GM12878 (cell line): ENCODE results near the gene ISG20L2. TPM values are rescaled to one million over a fixed set of nuclear protein-coding genes. Genes with fewer than 3 reads are reported as not detected.

ENCODE experiments used
- ATAC-seq: fragments of 200-7000 bp; cut with Tn5 transposase; 3 replicates; pipeline ENCODE4 v1.9.1; 2020; ENCODE audit warnings: mild to moderate bottlenecking, moderate library complexity
- BruUV-seq: library from RNA; stranded (reverse); fragments of 400-500 nt; replicated peaks from 2 replicates; lab custom pipeline; 2021; lab: Mats Ljungman, UMichigan
- CTCF ChIA-PET: fragments of 300-600 bp; sonication (Branson Sonifier 250); formaldehyde crosslinking; extraction: SDS; loops from one replicate; lab custom pipeline; 2021; ENCODE audit warnings: inconsistent platforms; lab: Yijun Ruan, JAX
- POLR2A ChIA-PET: fragments of 350-600 bp; formaldehyde crosslinking; extraction: SDS; loops from one replicate; lab custom pipeline; 2021; ENCODE audit warnings: inconsistent platforms; lab: Charles Lee
- RAD21 ChIA-PET: fragments of 300-600 bp; sonication (Branson Sonifier 250); formaldehyde crosslinking; loops from one replicate; lab custom pipeline; 2023; ENCODE audit warnings: antibody characterized with exemption; ENCODE audit not compliant: unreplicated experiment; lab: Charles Lee
- SMC1A ChIA-PET: fragments of 300-600 bp; sonication (Branson Sonifier 250); formaldehyde crosslinking; loops from one replicate; lab custom pipeline; 2023; ENCODE audit not compliant: unreplicated experiment, uncharacterized antibody; lab: Charles Lee
- DNase-seq: peaks from one replicate; pipeline ENCODE4 v3.0.0-alpha.2; 2011; ENCODE audit warnings: low read depth, low spot score
- FAIRE-seq: peaks from 3 replicates; lab custom pipeline; 2011; peaks lifted over from hg19 to GRCh38; lab: Jason Lieb, UNC
- H2AFZ ChIP-seq: 2 replicates; pipeline ENCODE4 v1.6.0; 2011; ENCODE audit warnings: low read depth, low read length, control low read depth; ENCODE audit not compliant: control insufficient read depth
- H3K27ac ChIP-seq: 2 replicates; pipeline ENCODE4 v1.5.1; 2011; ENCODE audit warnings: control low read depth; ENCODE audit not compliant: control insufficient read depth, insufficient read depth
- H3K27me3 ChIP-seq, 2 experiments: replicated peaks in 1 of 2; 2 replicates each; pipeline versions ENCODE4 v1.6.0 to v1.6.1; 2011; ENCODE audit warnings: low read length in 1 of 2; ENCODE audit not compliant: control insufficient read depth in 2 of 2, insufficient read depth in 2 of 2
- H3K36me3 ChIP-seq, 2 experiments: 2 replicates each; pipeline ENCODE4 v1.5.1; 2011; ENCODE audit warnings: low read length in 1 of 2; ENCODE audit not compliant: control insufficient read depth in 2 of 2, insufficient read depth in 2 of 2
- H3K4me1 ChIP-seq: 2 replicates; pipeline ENCODE4 v1.6.1; 2011; ENCODE audit warnings: mild to moderate bottlenecking, low read length, moderate library complexity, mixed read lengths; ENCODE audit not compliant: control insufficient read depth, insufficient read depth
- H3K4me2 ChIP-seq: 2 replicates; pipeline ENCODE4 v1.6.0; 2011; ENCODE audit warnings: control low read depth; ENCODE audit not compliant: control insufficient read depth, insufficient read depth
- H3K4me3 ChIP-seq: fragments of 200-600 bp; sonication (generic); 2 replicates; pipeline ENCODE4 v1.5.1; 2016
- H3K79me2 ChIP-seq: 2 replicates; pipeline ENCODE4 v1.6.0; 2011; ENCODE audit warnings: low read length; ENCODE audit not compliant: control insufficient read depth, insufficient read depth
- H3K9ac ChIP-seq: 2 replicates; pipeline ENCODE4 v1.8.0; 2011; ENCODE audit warnings: low read length, control low read depth, mixed read lengths; ENCODE audit not compliant: control insufficient read depth, insufficient read depth
- H3K9me3 ChIP-seq: replicated peaks from 3 replicates; pipeline ENCODE4 v1.5.1; 2011; ENCODE audit warnings: mild to moderate bottlenecking, low read length; ENCODE audit not compliant: control insufficient read depth, insufficient read depth
- H4K20me1 ChIP-seq: 2 replicates; pipeline ENCODE4 v1.6.0; 2011; ENCODE audit not compliant: control insufficient read depth, insufficient read depth
- ASH2L ChIP-seq: fragments of 300-600, 200-600 bp; sonication (generic); IDR thresholded peaks from 2 replicates; pipeline ENCODE4 v1.6.1; 2017; ENCODE audit warnings: low read depth, mild to moderate bottlenecking, borderline replicate concordance
- ATF3 ChIP-seq: IDR thresholded peaks from 2 replicates; pipeline ENCODE4 v1.6.1; 2011; ENCODE audit warnings: low read depth, mild to moderate bottlenecking, low read length, moderate library complexity, borderline replicate concordance; ENCODE audit errors: extremely low read depth
- CEBPZ ChIP-seq: fragments of 150-350 bp; IDR thresholded peaks from 2 replicates; pipeline ENCODE4 v1.6.1; 2016; ENCODE audit warnings: low read depth, low read length
- EGR1 ChIP-seq, 2 experiments: IDR thresholded peaks; 1 replicate in 1 of 2; 2 replicates in 1 of 2; pipeline ENCODE4 v1.6.1; 2011 to 2012; ENCODE audit warnings: low read depth in 2 of 2, low read length in 2 of 2, borderline replicate concordance in 1 of 2, mild to moderate bottlenecking in 1 of 2, moderate library complexity in 1 of 2
- IRF4 ChIP-seq: IDR thresholded peaks from 2 replicates; pipeline ENCODE4 v1.6.1; 2011; ENCODE audit warnings: low read depth, low read length
- IRF5 ChIP-seq: fragments of 450-650 bp; IDR thresholded peaks from 2 replicates; pipeline ENCODE4 v1.6.1; 2017; ENCODE audit warnings: borderline replicate concordance
- KDM1A ChIP-seq: fragments of 200-600 bp; sonication (generic); IDR thresholded peaks from 2 replicates; pipeline ENCODE4 v1.6.1; 2016; ENCODE audit warnings: borderline replicate concordance
- MXI1 ChIP-seq: fragments of 150-350 bp; IDR thresholded peaks from 2 replicates; pipeline ENCODE4 v1.6.1; 2011; ENCODE audit warnings: low read depth, mild to moderate bottlenecking, inconsistent platforms, low read length, improper control_type of control experiment
- NR2C1 ChIP-seq: fragments of 450-650 bp; IDR thresholded peaks from 2 replicates; pipeline ENCODE4 v1.6.1; 2017; ENCODE audit warnings: antibody characterized with exemption, mild to moderate bottlenecking, moderate library complexity
- POU2F2 ChIP-seq: IDR thresholded peaks from 3 replicates; pipeline ENCODE4 v1.6.1; 2011; ENCODE audit warnings: low read depth, mild to moderate bottlenecking, low read length, borderline replicate concordance
- RAD21 ChIP-seq: IDR thresholded peaks from 2 replicates; pipeline ENCODE4 v1.6.1; 2011; ENCODE audit warnings: mild to moderate bottlenecking, low read depth, low read length, moderate library complexity; ENCODE audit not compliant: insufficient read depth
- RB1 ChIP-seq: fragments of 450-650 bp; formaldehyde crosslinking; IDR thresholded peaks from 2 replicates; pipeline ENCODE4 v1.6.1; 2017; ENCODE audit warnings: mild to moderate bottlenecking, borderline replicate concordance
- RCOR1 ChIP-seq: conservative IDR thresholded peaks from 2 replicates; pipeline ENCODE4 v1.6.1; 2012; ENCODE audit warnings: low read depth, low read length, improper control_type of control experiment
- RELB ChIP-seq: fragments of 450-650 bp; IDR thresholded peaks from 2 replicates; pipeline ENCODE4 v1.6.1; 2017; ENCODE audit warnings: low read depth, mild to moderate bottlenecking, moderate library complexity
- SREBF2 ChIP-seq: IDR thresholded peaks from 2 replicates; pipeline ENCODE4 v1.6.1; 2012; ENCODE audit warnings: mild to moderate bottlenecking, low read length
- TAF1 ChIP-seq: IDR thresholded peaks from 2 replicates; pipeline ENCODE4 v1.6.1; 2011; ENCODE audit warnings: mild to moderate bottlenecking, low read depth, low read length, borderline replicate concordance
- TCF7 ChIP-seq: IDR thresholded peaks from 2 replicates; pipeline ENCODE4 v1.6.1; 2014; ENCODE audit warnings: antibody characterized with exemption, borderline replicate concordance
- ZZZ3 ChIP-seq: IDR thresholded peaks from 2 replicates; pipeline ENCODE4 v1.6.1; 2011; ENCODE audit warnings: low read depth; ENCODE audit not compliant: control insufficient read depth, insufficient read length
- WGBS: methylation state at CpG from one replicate; pipeline ENCODE4 v1.1.6; 2016; ENCODE audit warnings: low lambda C conversion rate; ENCODE audit not compliant: insufficient replicate concordance, insufficient coverage; ENCODE audit errors: missing lambda C conversion rate; 5-methylcytosine and 5-hydroxymethylcytosine counted together
- in situ Hi-C: fragments of 300-500 bp; cut with MboI; formaldehyde crosslinking; loops from 9 replicates; pipeline ENCODE4 v1.14.3; 2018; ENCODE audit warnings: mixed read lengths
- intact Hi-C: fragments of 100-400 bp; cut with micrococcal nuclease; formaldehyde crosslinking; loops from one replicate; pipeline ENCODE4 v1.14.2; 2022; ENCODE audit not compliant: unreplicated experiment
- polyA plus RNA-seq, 11 experiments: library from polyadenylated mRNA; depleted of rRNA in 4 of 11; unstranded in 6 of 11; stranded (reverse) in 5 of 11; fragments of >200 nt; fragmentation: Nextera tagmentation in 4 of 11; fragmentation: Illumina TruSeq in 1 of 11; extraction: Ambion mirVana in 4 of 11; extraction: Trizol in 1 of 11; gene quantifications; 1 replicate in 1 of 11; 2 replicates in 10 of 11; pipeline versions ENCODE4 v1.2.1 to v1.2.3, GENCODE V29; 2011 to 2016; ENCODE audit warnings: inconsistent platforms in 2 of 11, missing spikeins in 2 of 11, low read depth in 1 of 11
- total RNA-seq, 4 experiments: library from RNA; depleted of rRNA in 3 of 4; stranded (reverse); fragments of >200 nt in 3 of 4; fragmentation: Illumina TruSeq in 1 of 4; extraction: Trizol in 1 of 4; gene quantifications; 2 replicates each; pipeline versions ENCODE4 v1.2.1 to v1.2.3, GENCODE V29; 2013 to 2021

ISG20L2 gene
- total and polyA plus RNA-seq, 10 of the 15 experiments (the other 5 are each of a cell fraction or from before 2014, with no cell fraction given) = 16.4 to 111 (median 48.0) TPM

- H3K4me3 ChIP-seq = peak overlapping the region; percentile 68; the same call in 1 of the 2 replicates
- H2AFZ ChIP-seq = no peak overlapping the region
- H3K27me3 ChIP-seq = no peaks in the 10 kb centered on the region
- in situ Hi-C loops = no loop called here
- no peak for ATAC-seq
- no peak overlapping the region for H3K9ac ChIP-seq
- SMC1A ChIA-PET = interaction anchor here (3.5 kb wide), 1 partner anchor 20 kb away, joined by 20 read pairs; no protein-coding TSS in a partner anchor
- POLR2A ChIA-PET = interaction anchor here (0.8 kb wide), 1 partner anchor 18 kb away, joined by 6 read pairs; the partner anchor contains the start of genes ISG20L2 and METTL25B
- FAIRE-seq = no peak
- RAD21 ChIA-PET = interaction anchor here (1.0 kb wide), 1 partner anchor 19 kb away, joined by 3 read pairs; no protein-coding TSS in a partner anchor
- no peaks in the 10 kb centered on the region for H3K9me3 ChIP-seq
- H3K36me3 ChIP-seq = peaks cover 22 to 23% of the 10 kb centered on the region in 2 experiments
- H3K79me2 ChIP-seq = peaks cover 61% of the 10 kb centered on the region
- no TSS peak for BruUV-seq
- intact Hi-C loops = loop anchor here (10.0 kb wide), 1 partner anchor 241 kb away; the partner anchor contains the start of gene MEF2D
- no peaks in the 10 kb centered on the region for H4K20me1 ChIP-seq
- 58% methylated on average over 3 of the region's 3 CpGs for WGBS
- H3K4me1 ChIP-seq = peaks cover 20% of the 10 kb centered on the region
- H3K4me2 ChIP-seq = peak overlapping the region; percentile 55; the same call in 1 of the 2 replicates
- peak overlapping the region; percentile 10; the same call in 1 of the 2 replicates for H3K27ac ChIP-seq
- DNase-seq = no peak
- CTCF ChIA-PET = interaction anchor here (0.7 to 1.4 kb wide), 3 partner anchors 19 to 449 kb away, joined by 3 to 4 read pairs (median 4); no protein-coding TSS in a partner anchor
- TF ChIP-seq EGR1 (IDR thresholded peaks at IDR 0.05; ENCODE audit: borderline replicate concordance in 1 of 2, low read depth in 2 of 2, low read length in 2 of 2) (no peak), ASH2L (no peak), IRF5 (no peak), NR2C1 (no peak), POU2F2 (no peak), KDM1A (no peak), ZZZ3 (no peak), SREBF2 (no peak), ATF3 (no peak), IRF4 (no peak), MXI1 (no peak), RB1 (no peak), TCF7 (no peak), RELB (no peak), TAF1 (no peak), RAD21 (no peak), RCOR1 (no peak), CEBPZ (no peak)
Measured at GRCh38 chr1:156745881-156746280, 17.3 kb upstream of the ISG20L2 start.
